Measurements from ENCODE around the gene FGF14. TPM values are rescaled to one million over a fixed set of nuclear protein-coding genes. Genes with fewer than 3 reads are reported as not detected.
A peak's percentile ranks its signal among the peaks of the same experiment; 100 is the strongest.

The FGF14 gene
- total RNA-seq, 4 donors from 2014 or later, result 0.08 to 1.4 (median 0.22) TPM

DNA sequence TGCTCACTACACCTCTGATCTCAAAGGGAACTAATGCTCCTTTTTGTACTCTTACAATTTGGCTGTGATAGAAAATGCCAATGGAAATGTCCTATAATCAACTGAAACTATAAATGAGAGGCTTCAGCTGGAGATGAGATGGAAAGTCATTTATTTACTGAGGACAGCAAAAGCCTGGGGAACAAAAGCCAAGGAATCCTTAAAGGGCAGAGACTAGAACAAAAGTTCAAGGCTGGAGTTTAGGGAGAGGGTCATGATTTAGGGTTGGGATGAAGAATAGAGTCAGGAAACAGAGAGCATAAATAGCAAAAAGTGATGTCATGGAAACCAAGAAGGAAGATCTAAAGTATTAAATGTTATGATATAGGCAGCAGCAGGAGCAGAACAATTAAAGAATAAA is 401.1 kb downstream of the FGF14 start:
- Histone ChIP-seq H3K4me1 (no peaks in the 10 kb centered on the region), H3K4me3 (no peak overlapping the region), H3K9me3 (no peaks in the 10 kb centered on the region), H3K27ac (no peak overlapping the region), H3K27me3 (no peaks in the 10 kb centered on the region), H3K36me3 (no peaks in the 10 kb centered on the region)
- DNase-seq (ENCODE audit: low spot score in 2 of 2), result no peak
- no peak for TF ChIP-seq EP300 (IDR thresholded peaks at IDR 0.05)
- TF ChIP-seq, protein P1, sequence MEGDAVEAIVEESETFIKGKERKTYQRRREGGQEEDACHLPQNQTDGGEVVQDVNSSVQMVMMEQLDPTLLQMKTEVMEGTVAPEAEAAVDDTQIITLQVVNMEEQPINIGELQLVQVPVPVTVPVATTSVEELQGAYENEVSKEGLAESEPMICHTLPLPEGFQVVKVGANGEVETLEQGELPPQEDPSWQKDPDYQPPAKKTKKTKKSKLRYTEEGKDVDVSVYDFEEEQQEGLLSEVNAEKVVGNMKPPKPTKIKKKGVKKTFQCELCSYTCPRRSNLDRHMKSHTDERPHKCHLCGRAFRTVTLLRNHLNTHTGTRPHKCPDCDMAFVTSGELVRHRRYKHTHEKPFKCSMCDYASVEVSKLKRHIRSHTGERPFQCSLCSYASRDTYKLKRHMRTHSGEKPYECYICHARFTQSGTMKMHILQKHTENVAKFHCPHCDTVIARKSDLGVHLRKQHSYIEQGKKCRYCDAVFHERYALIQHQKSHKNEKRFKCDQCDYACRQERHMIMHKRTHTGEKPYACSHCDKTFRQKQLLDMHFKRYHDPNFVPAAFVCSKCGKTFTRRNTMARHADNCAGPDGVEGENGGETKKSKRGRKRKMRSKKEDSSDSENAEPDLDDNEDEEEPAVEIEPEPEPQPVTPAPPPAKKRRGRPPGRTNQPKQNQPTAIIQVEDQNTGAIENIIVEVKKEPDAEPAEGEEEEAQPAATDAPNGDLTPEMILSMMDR (IDR thresholded peaks at IDR 0.05), result no peak
- TF ChIP-seq POLR2A (IDR thresholded peaks at IDR 0.05), result no peak
- TF ChIP-seq POLR2AphosphoS5 (IDR thresholded peaks at IDR 0.05), result no peak

DNA sequence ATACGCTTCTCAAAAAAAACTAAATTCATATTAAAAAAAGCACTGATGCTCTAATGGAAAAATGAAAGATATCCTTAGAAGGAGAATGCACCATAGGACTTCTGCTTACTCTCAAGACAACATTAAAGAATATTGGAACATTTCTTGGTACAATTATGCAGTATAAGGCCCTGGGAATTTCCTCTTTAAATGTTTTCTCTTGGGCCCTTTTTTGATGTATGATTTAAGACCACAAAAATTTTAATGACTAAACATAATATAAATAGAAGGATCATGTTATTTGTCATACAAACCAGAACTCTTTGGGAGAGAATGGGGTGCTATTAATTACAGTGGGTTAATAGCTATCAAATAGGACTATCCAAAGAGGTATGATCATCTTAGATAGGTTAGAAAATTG is 403.7 kb downstream of the FGF14 start:
- Histone ChIP-seq H3K27me3 (no peaks in the 10 kb centered on the region), H3K9me3 (no peaks in the 10 kb centered on the region), H3K36me3 (no peaks in the 10 kb centered on the region), H3K4me1 (no peaks in the 10 kb centered on the region), H3K4me3 (no peak overlapping the region), H3K27ac (no peak overlapping the region)
- WGBS, result 92% methylated on average over 1 of the region's 1 CpG
- TF ChIP-seq, protein P1 (IDR thresholded peaks at IDR 0.05), result no peak
- TF ChIP-seq POLR2AphosphoS5 (IDR thresholded peaks at IDR 0.05) (no peak), POLR2A (IDR thresholded peaks at IDR 0.05) (no peak), EP300 (IDR thresholded peaks at IDR 0.05) (no peak)
- DNase-seq (ENCODE audit: low spot score in 2 of 2), result no peak

DNA sequence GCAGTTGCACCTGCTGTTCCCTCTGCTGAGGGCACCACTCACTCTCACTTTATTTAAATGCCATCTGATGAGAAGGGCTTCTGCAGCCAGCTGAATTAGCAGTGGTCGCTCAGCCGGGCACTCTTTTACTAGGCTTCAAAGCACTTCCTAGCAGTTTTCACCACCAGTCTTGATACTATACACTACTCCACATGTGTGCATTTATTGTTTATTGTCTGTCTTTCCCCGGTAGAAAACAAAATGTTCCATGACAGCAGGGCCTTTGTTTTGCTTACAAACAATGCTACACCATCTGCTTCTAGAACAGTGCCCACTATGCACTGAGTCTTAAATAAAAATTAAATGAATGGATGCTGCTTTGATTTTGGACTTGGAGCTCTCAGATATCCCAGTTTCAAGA is 404.9 kb downstream of the FGF14 start:
- WGBS, result 85% methylated on average over 3 of the region's 3 CpGs
- no peaks in the 10 kb centered on the region for H3K4me1 ChIP-seq
- H3K36me3 ChIP-seq, result no peaks in the 10 kb centered on the region
- H3K27me3 ChIP-seq, result no peaks in the 10 kb centered on the region
- TF ChIP-seq POLR2A (IDR thresholded peaks at IDR 0.05), result no peak
- no peak for TF ChIP-seq POLR2AphosphoS5 (IDR thresholded peaks at IDR 0.05)
- TF ChIP-seq EP300 (IDR thresholded peaks at IDR 0.05), result no peak
- TF ChIP-seq, protein P1 (IDR thresholded peaks at IDR 0.05), result no peak
- DNase-seq (ENCODE audit: low spot score in 2 of 2), result no peak
- no peak overlapping the region for H3K4me3 ChIP-seq
- H3K9me3 ChIP-seq, result no peaks in the 10 kb centered on the region
- H3K27ac ChIP-seq, result no peak overlapping the region

DNA sequence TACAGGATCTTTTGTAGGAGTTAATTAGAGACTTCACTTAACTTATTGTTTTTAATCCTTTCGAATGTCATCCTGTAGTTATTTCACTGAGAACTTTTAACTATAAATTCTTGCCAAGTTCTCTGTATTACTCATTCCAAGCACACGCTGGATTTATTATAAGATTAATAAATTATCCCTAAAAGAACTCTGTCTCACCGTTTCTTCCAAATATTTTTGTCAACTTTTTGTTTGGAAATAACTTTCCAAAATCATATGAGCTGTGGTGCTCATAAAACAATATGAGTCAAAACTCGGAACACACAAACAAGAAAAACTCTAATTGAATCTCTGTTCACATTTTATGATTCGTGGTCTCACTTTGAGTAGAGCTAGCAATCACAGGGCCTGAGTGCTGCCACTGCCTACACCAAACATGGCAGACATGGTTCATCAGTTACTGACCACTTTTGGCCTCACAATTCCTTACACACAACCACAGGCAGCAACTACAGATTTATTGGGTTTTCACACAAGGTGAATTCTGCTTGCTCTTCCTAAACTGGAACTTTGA is 412.0 kb downstream of the FGF14 start:
- peak overlapping the region; percentile 6 for H3K27ac ChIP-seq
- H3K4me1 ChIP-seq, result no peaks in the 10 kb centered on the region
- DNase-seq (ENCODE audit: low spot score in 2 of 2), result no peak
- 34% methylated on average over 5 of the region's 5 CpGs for WGBS
- TF ChIP-seq EP300 (IDR thresholded peaks at IDR 0.05), result no peak
- no peak for TF ChIP-seq POLR2AphosphoS5 (IDR thresholded peaks at IDR 0.05)
- TF ChIP-seq POLR2A (IDR thresholded peaks at IDR 0.05), result no peak
- TF ChIP-seq, protein P1 (IDR thresholded peaks at IDR 0.05), result no peak
- H3K4me3 ChIP-seq, result no peak overlapping the region
- H3K36me3 ChIP-seq, result no peaks in the 10 kb centered on the region
- H3K27me3 ChIP-seq, result no peaks in the 10 kb centered on the region
- no peaks in the 10 kb centered on the region for H3K9me3 ChIP-seq

DNA sequence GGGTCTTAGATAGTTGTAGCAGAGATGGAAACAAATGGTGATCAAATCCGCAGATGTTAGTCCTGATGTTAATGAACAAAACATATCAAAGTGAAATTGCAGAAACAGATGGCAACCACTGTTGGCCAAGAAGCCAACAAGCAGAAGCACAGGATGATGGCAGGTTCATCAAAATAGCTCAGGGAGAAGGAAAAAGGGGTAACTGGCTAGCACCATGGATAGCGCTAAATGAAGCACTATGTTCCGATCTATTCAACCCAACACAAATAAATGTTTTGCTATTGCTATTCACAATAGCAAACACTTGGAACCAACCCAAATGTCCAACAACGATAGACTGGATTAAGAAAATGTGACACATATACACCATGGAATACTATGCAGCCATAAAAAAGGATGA is 413.7 kb downstream of the FGF14 start:
- no peak overlapping the region for H3K4me3 ChIP-seq
- no peaks in the 10 kb centered on the region for H3K4me1 ChIP-seq
- TF ChIP-seq POLR2A (IDR thresholded peaks at IDR 0.05) (no peak), POLR2AphosphoS5 (IDR thresholded peaks at IDR 0.05) (no peak)
- H3K27ac ChIP-seq, result no peak overlapping the region
- DNase-seq (ENCODE audit: low spot score in 2 of 2), result no peak
- H3K27me3 ChIP-seq, result no peaks in the 10 kb centered on the region
- WGBS, result 82% methylated on average over 4 of the region's 4 CpGs
- H3K9me3 ChIP-seq, result no peaks in the 10 kb centered on the region
- no peaks in the 10 kb centered on the region for H3K36me3 ChIP-seq

DNA sequence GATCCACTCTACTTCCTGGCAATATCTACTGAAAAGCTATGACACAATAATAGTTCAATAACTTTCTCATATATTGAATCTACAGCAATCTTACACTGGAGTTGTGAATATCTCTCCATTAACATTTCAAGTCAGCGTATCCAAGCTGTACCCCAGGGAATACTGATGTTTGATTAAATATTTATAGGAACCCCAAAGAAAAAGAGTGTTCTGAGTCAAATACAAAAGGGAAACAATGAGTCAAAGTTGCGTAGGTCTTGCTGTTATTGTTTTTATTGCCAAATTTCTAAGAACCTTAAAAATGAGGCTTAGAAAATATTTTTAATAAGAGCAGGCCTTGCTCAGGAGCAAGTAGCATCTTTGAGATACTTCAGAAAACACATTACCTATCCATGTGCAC is 415.5 kb downstream of the FGF14 start:
- WGBS, result 78% methylated on average over 2 of the region's 2 CpGs
- TF ChIP-seq, protein P1 (IDR thresholded peaks at IDR 0.05), result no peak
- TF ChIP-seq POLR2AphosphoS5 (IDR thresholded peaks at IDR 0.05) (no peak), POLR2A (IDR thresholded peaks at IDR 0.05) (no peak), EP300 (IDR thresholded peaks at IDR 0.05) (no peak)
- Histone ChIP-seq H3K4me3 (no peak overlapping the region), H3K9me3 (no peaks in the 10 kb centered on the region), H3K27me3 (no peaks in the 10 kb centered on the region), H3K36me3 (no peaks in the 10 kb centered on the region), H3K27ac (no peak overlapping the region), H3K4me1 (no peaks in the 10 kb centered on the region)
- DNase-seq (ENCODE audit: low spot score in 2 of 2), result no peak
